ENCODE results near the gene ONECUT2. TPM values are rescaled to one million over a fixed set of nuclear protein-coding genes. Genes with fewer than 3 reads are reported as not detected.
"Not testable (repeated sequence)": the region's sequence is repeated elsewhere in the genome, so short reads cannot be mapped to it uniquely, and the experiment has no call there.

The ONECUT2 gene
- polyA plus RNA-seq (ENCODE audit: insufficient read length in 3 of 3) = under 1 TPM; 0.10 to 0.14 (median 0.12) TPM
- long read RNA-seq, donor 1 = 0 reads
- long read RNA-seq, donor 2 = 0 reads
- long read RNA-seq, donor 3 = 0 reads
- long read RNA-seq, donor 4 = 0 reads
- long read RNA-seq, donor 5 = 0 reads
- long read RNA-seq, donor 6 = 0 reads
- long read RNA-seq, donor 7 = 0 reads
- long read RNA-seq, donor 8 = 0 reads
- long read RNA-seq, donor 9 = 0 reads
- long read RNA-seq, donor 10 = 0 reads
- long read RNA-seq, donor 11 = 0 reads
- long read RNA-seq, donor 12 = 0 reads
- long read RNA-seq, donor 13 = 0 reads
- long read RNA-seq, donor 14 = 0 reads
- long read RNA-seq, donor 15 = 0 reads
- long read RNA-seq, donor 16, partial matches to known transcripts = 66 of 66 reads
- long read RNA-seq, donor 16, other reads (novel, unspliced or antisense) = 0 of 66 reads

GRCh38 chr18:57434536-57435494 is at the start of gene ONECUT2:
Gene ONECUT2 (plus strand): TSS chr18:57435374. CDS start chr18:57435717, 343 bp downstream.
- DNase-seq (ENCODE audit: extremely low read depth in 1 of 11, low read depth in 9 of 11, low spot score in 4 of 11) = peak; percentile 68 to 92 (median 87)

- DNase-seq (ENCODE audit: extremely low read depth in 1 of 11, low read depth in 9 of 11, low spot score in 4 of 11) = no peak
Observed at GRCh38 chr18:57389271-57389670, 45.9 kb upstream of the ONECUT2 start.

- DNase-seq (ENCODE audit: extremely low read depth in 1 of 11, low read depth in 9 of 11, low spot score in 4 of 11) = no peak
Observed at GRCh38 chr18:57390044-57390443, 45.1 kb upstream of the ONECUT2 start.

GRCh38 chr18:57394749-57395148 is 40.4 kb upstream of the ONECUT2 start:
- DNase-seq (ENCODE audit: extremely low read depth in 1 of 11, low read depth in 9 of 11, low spot score in 4 of 11) = not testable (repeated sequence)

GRCh38 chr18:57396831-57397230 is 38.3 kb upstream of the ONECUT2 start:
- DNase-seq (ENCODE audit: extremely low read depth in 1 of 11, low read depth in 9 of 11, low spot score in 4 of 11) = not testable (repeated sequence)

GRCh38 chr18:57397440-57398132 is 37.6 kb upstream of the ONECUT2 start:
- no peak for DNase-seq (ENCODE audit: extremely low read depth in 1 of 11, low read depth in 9 of 11, low spot score in 4 of 11)

GRCh38 chr18:57404345-57404744 is 30.8 kb upstream of the ONECUT2 start:
- no peak for DNase-seq (ENCODE audit: extremely low read depth in 1 of 11, low read depth in 9 of 11, low spot score in 4 of 11)

- no peak for DNase-seq (ENCODE audit: extremely low read depth in 1 of 11, low read depth in 9 of 11, low spot score in 4 of 11)
Observed at GRCh38 chr18:57409650-57410049, 25.5 kb upstream of the ONECUT2 start.

- DNase-seq (ENCODE audit: extremely low read depth in 1 of 11, low read depth in 9 of 11, low spot score in 4 of 11) = no peak
Observed at GRCh38 chr18:57410749-57411148, 24.4 kb upstream of the ONECUT2 start.

GRCh38 chr18:57416542-57416941 is 18.6 kb upstream of the ONECUT2 start:
- no peak for DNase-seq (ENCODE audit: extremely low read depth in 1 of 11, low read depth in 9 of 11, low spot score in 4 of 11)

GRCh38 chr18:57422313-57422872 is 12.8 kb upstream of the ONECUT2 start:
- no peak for DNase-seq (ENCODE audit: extremely low read depth in 1 of 11, low read depth in 9 of 11, low spot score in 4 of 11)

- DNase-seq (ENCODE audit: extremely low read depth in 1 of 11, low read depth in 9 of 11, low spot score in 4 of 11) = no peak
Observed at GRCh38 chr18:57423821-57424220, 11.4 kb upstream of the ONECUT2 start.

- no peak for DNase-seq (ENCODE audit: extremely low read depth in 1 of 11, low read depth in 9 of 11, low spot score in 4 of 11)
Observed at GRCh38 chr18:57425096-57425495, 10.1 kb upstream of the ONECUT2 start.

GRCh38 chr18:57426187-57426586 is 9.0 kb upstream of the ONECUT2 start:
- no peak for DNase-seq (ENCODE audit: extremely low read depth in 1 of 11, low read depth in 9 of 11, low spot score in 4 of 11)

GRCh38 chr18:57427429-57428201 is 7.6 kb upstream of the ONECUT2 start:
- DNase-seq (ENCODE audit: extremely low read depth in 1 of 11, low read depth in 9 of 11, low spot score in 4 of 11) = no peak

GRCh38 chr18:57428221-57429150 is 6.7 kb upstream of the ONECUT2 start:
- DNase-seq (ENCODE audit: extremely low read depth in 1 of 11, low read depth in 9 of 11, low spot score in 4 of 11) = no peak
